Measurements from ENCODE around the gene DLGAP1. TPM values are rescaled to one million over a fixed set of nuclear protein-coding genes. Genes with fewer than 3 reads are reported as not detected.

Gene DLGAP1
- total RNA-seq, 1 donor from 2014 or later, result 18.5 TPM

GRCh38 chr18:4211111-4211837, 243.8 kb downstream of the DLGAP1 start:
- H3K4me3 Mint-ChIP-seq, result no peak overlapping the region
- no peaks in the 10 kb centered on the region for H3K4me1 Mint-ChIP-seq
- peaks cover 6% of the 10 kb centered on the region for H3F3A ChIP-seq (ENCODE audit: low read depth)
- H2AFZ ChIP-seq (replicated peaks), result no peak overlapping the region
- no peaks in the 10 kb centered on the region for H3K27me3 ChIP-seq
- no peak overlapping the region for H3K27ac ChIP-seq
- H3K4me3 ChIP-seq, result no peak overlapping the region
- TF ChIP-seq EZH2phosphoT487 (IDR thresholded peaks at IDR 0.05), result no peak
- TF ChIP-seq EZH2 (IDR thresholded peaks at IDR 0.05), result no peak
- no peak for TF ChIP-seq CTCF (IDR thresholded peaks at IDR 0.05)
- H3K4me1 ChIP-seq, result peaks cover 8% of the 10 kb centered on the region
- H4K20me1 ChIP-seq (ENCODE audit: low read depth), result no peaks in the 10 kb centered on the region
- H3K9me3 Mint-ChIP-seq, result no peaks in the 10 kb centered on the region
- no peak for DNase-seq (ENCODE audit: low spot score)
- no peaks in the 10 kb centered on the region for H3K79me2 ChIP-seq (ENCODE audit: low read depth)
- no peaks in the 10 kb centered on the region for H3K36me3 Mint-ChIP-seq
- no peak overlapping the region for H3K4me2 ChIP-seq
- no peak overlapping the region for H3K27ac Mint-ChIP-seq
- no peaks in the 10 kb centered on the region for H3K36me3 ChIP-seq
- no peak overlapping the region for H3K9ac ChIP-seq
- no peaks in the 10 kb centered on the region for H3K27me3 Mint-ChIP-seq (ENCODE audit: insufficient read depth, low read depth)
- H3K9me3 ChIP-seq (ENCODE audit: low read depth), result no peaks in the 10 kb centered on the region

- H3K4me2 ChIP-seq, result no peak overlapping the region
- no peak overlapping the region for H3K4me3 ChIP-seq
- no peak overlapping the region for H2AFZ ChIP-seq (replicated peaks)
- peaks cover 8% of the 10 kb centered on the region for H3K4me1 ChIP-seq
- no peaks in the 10 kb centered on the region for H3K9me3 ChIP-seq (ENCODE audit: low read depth)
- H3K27me3 Mint-ChIP-seq (ENCODE audit: insufficient read depth, low read depth), result no peaks in the 10 kb centered on the region
- H3K9ac ChIP-seq, result no peak overlapping the region
- H3K27ac ChIP-seq, result no peak overlapping the region
- H3K36me3 ChIP-seq, result no peaks in the 10 kb centered on the region
- peaks cover 6% of the 10 kb centered on the region for H3F3A ChIP-seq (ENCODE audit: low read depth)
- H3K9me3 Mint-ChIP-seq, result no peaks in the 10 kb centered on the region
- H4K20me1 ChIP-seq (ENCODE audit: low read depth), result no peaks in the 10 kb centered on the region
- no peak for DNase-seq (ENCODE audit: low spot score)
- H3K79me2 ChIP-seq (ENCODE audit: low read depth), result no peaks in the 10 kb centered on the region
- H3K36me3 Mint-ChIP-seq, result no peaks in the 10 kb centered on the region
- H3K4me1 Mint-ChIP-seq, result peaks cover 2% of the 10 kb centered on the region
- no peak overlapping the region for H3K4me3 Mint-ChIP-seq
- no peak overlapping the region for H3K27ac Mint-ChIP-seq
- no peak for TF ChIP-seq CTCF (IDR thresholded peaks at IDR 0.05)
- no peak for TF ChIP-seq EZH2 (IDR thresholded peaks at IDR 0.05)
- no peak for TF ChIP-seq EZH2phosphoT487 (IDR thresholded peaks at IDR 0.05)
- no peaks in the 10 kb centered on the region for H3K27me3 ChIP-seq
These were observed 246.7 kb downstream of the DLGAP1 start for GRCh38 chr18:4208366-4208765.

- Histone ChIP-seq H3K9ac (no peak overlapping the region), H3K4me1 (peaks cover 8% of the 10 kb centered on the region), H3K4me2 (no peak overlapping the region), H3F3A (ENCODE audit: low read depth) (peaks cover 6% of the 10 kb centered on the region), H4K20me1 (ENCODE audit: low read depth) (no peaks in the 10 kb centered on the region), H3K27ac (no peak overlapping the region), H3K9me3 (ENCODE audit: low read depth) (no peaks in the 10 kb centered on the region), H3K27me3 (no peaks in the 10 kb centered on the region), H3K36me3 (no peaks in the 10 kb centered on the region), H3K4me3 (no peak overlapping the region), H3K79me2 (ENCODE audit: low read depth) (no peaks in the 10 kb centered on the region), H2AFZ (replicated peaks) (no peak overlapping the region)
- no peak for TF ChIP-seq EZH2phosphoT487 (IDR thresholded peaks at IDR 0.05)
- TF ChIP-seq CTCF (IDR thresholded peaks at IDR 0.05), result no peak
- TF ChIP-seq EZH2 (IDR thresholded peaks at IDR 0.05), result no peak
- Mint-ChIP-seq H3K27me3 (ENCODE audit: insufficient read depth, low read depth) (no peaks in the 10 kb centered on the region), H3K4me3 (no peak overlapping the region), H3K36me3 (no peaks in the 10 kb centered on the region), H3K4me1 (peaks cover 2% of the 10 kb centered on the region), H3K27ac (no peak overlapping the region), H3K9me3 (no peaks in the 10 kb centered on the region)
- DNase-seq (ENCODE audit: low spot score), result no peak
These were observed 247.6 kb downstream of the DLGAP1 start for GRCh38 chr18:4207383-4207985.
